Activated T-helper 17 cell treated with anti-CD3 and anti-CD28 coated beads, Interleukin-2, amount 50 U/mL, for 72 hours (primary cell): ENCODE results near the gene RAB26. TPM values are rescaled to one million over a fixed set of nuclear protein-coding genes. Genes with fewer than 3 reads are reported as not detected.
A peak's percentile ranks its signal among the peaks of the same experiment; 100 is the strongest.
"Not testable (repeated sequence)": the region's sequence is repeated elsewhere in the genome, so short reads cannot be mapped to it uniquely, and the experiment has no call there.

Experiments used
- ATAC-seq: fragments of 150-1000 bp; cut with Tn5 transposase; replicated peaks from 2 replicates; pipeline ENCODE4 v1.10.0; 2021; ENCODE audit warnings: mild to moderate bottlenecking, moderate library complexity
- H3K27ac Mint-ChIP-seq: one replicate; pipeline ENCODE4 v1.8.0; 2022; ENCODE audit warnings: mixed read lengths
- H3K27me3 Mint-ChIP-seq: one replicate; pipeline ENCODE4 v1.8.0; 2022; ENCODE audit warnings: mixed read lengths
- H3K36me3 Mint-ChIP-seq: one replicate; pipeline ENCODE4 v1.8.0; 2022; ENCODE audit warnings: low read depth, mild to moderate bottlenecking, mixed read lengths
- H3K4me1 Mint-ChIP-seq: one replicate; pipeline ENCODE4 v1.8.0; 2022; ENCODE audit warnings: mixed read lengths
- H3K4me3 Mint-ChIP-seq: one replicate; pipeline ENCODE4 v1.8.0; 2022; ENCODE audit warnings: mild to moderate bottlenecking, mixed read lengths
- H3K9me3 Mint-ChIP-seq: one replicate; pipeline ENCODE4 v1.8.0; 2022; ENCODE audit warnings: mixed read lengths
- total RNA-seq, 2 donors: library from RNA; stranded (reverse); gene quantifications; one replicate each; pipeline ENCODE4 v1.2.3, GENCODE V29; 2022

RAB26 gene, protein sequence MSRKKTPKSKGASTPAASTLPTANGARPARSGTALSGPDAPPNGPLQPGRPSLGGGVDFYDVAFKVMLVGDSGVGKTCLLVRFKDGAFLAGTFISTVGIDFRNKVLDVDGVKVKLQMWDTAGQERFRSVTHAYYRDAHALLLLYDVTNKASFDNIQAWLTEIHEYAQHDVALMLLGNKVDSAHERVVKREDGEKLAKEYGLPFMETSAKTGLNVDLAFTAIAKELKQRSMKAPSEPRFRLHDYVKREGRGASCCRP
- under 1 TPM; 0.28 to 0.34 TPM for total RNA-seq

GRCh38 chr16:2147981-2148671 is at the start of gene RAB26:
RAB26 (plus strand) TSS chr16:2148625; CDS start chr16:2148784, 159 bp downstream.
- Mint-ChIP-seq H3K4me1 (peaks cover 4% of the 10 kb centered on the region), H3K9me3 (no peaks in the 10 kb centered on the region), H3K36me3 (peaks cover 23% of the 10 kb centered on the region), H3K27me3 (no peaks in the 10 kb centered on the region), H3K27ac (no peak within 1 kb of the TSS), H3K4me3 (peak within 1 kb of the TSS; percentile 93)
- peak; percentile 53 for ATAC-seq

- H3K4me1 Mint-ChIP-seq, H3K27me3 Mint-ChIP-seq, H3K4me3 Mint-ChIP-seq, H3K9me3 Mint-ChIP-seq, H3K27ac Mint-ChIP-seq, ATAC-seq: not testable (repeated sequence)
- peaks cover 15% of the 10 kb centered on the region for H3K36me3 Mint-ChIP-seq
Measured at GRCh38 chr16:2101581-2101980, 46.8 kb upstream of the RAB26 start.

- Mint-ChIP-seq H3K27ac (no peak overlapping the region), H3K4me3 (no peak overlapping the region), H3K4me1 (no peaks in the 10 kb centered on the region), H3K9me3 (no peaks in the 10 kb centered on the region), H3K36me3 (peaks cover 18% of the 10 kb centered on the region), H3K27me3 (no peaks in the 10 kb centered on the region)
- no peak for ATAC-seq
Measured at GRCh38 chr16:2102471-2102870, 46.0 kb upstream of the RAB26 start.

GRCh38 chr16:2104464-2104863 is 44.0 kb upstream of the RAB26 start:
- not testable (repeated sequence) for ATAC-seq, H3K4me3 Mint-ChIP-seq, H3K9me3 Mint-ChIP-seq, H3K27me3 Mint-ChIP-seq, H3K4me1 Mint-ChIP-seq, H3K27ac Mint-ChIP-seq
- peaks cover 15% of the 10 kb centered on the region for H3K36me3 Mint-ChIP-seq

DNA sequence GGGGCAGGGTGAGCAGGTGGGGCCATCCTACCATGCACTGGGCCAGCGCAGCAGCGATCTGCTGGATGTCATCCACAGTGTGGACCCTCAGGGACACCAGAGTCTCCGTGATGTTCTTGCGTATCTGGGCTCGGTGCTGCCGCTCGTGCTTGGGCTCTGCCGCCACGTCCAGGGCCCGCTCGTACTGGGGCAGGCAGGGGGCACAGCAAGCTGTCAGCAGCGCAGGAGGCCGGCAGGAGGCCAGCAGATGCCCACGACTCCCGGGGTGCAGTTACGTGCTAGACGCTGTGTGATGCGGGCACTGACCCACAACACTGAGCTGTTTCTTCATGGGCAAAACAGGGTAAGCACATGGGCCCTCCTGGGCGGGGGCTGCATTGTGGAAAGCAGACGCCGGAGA is 43.1 kb upstream of the RAB26 start:
- H3K27me3 Mint-ChIP-seq, ATAC-seq, H3K27ac Mint-ChIP-seq: not testable (repeated sequence)

GRCh38 chr16:2105769-2106168 is 42.7 kb upstream of the RAB26 start:
- ATAC-seq, H3K9me3 Mint-ChIP-seq, H3K4me3 Mint-ChIP-seq: not testable (repeated sequence)

More for the DNA sequence above, 43.1 kb upstream of the RAB26 start:
- H3K4me1 Mint-ChIP-seq, H3K4me3 Mint-ChIP-seq, H3K9me3 Mint-ChIP-seq: not testable (repeated sequence)
- peaks cover 15% of the 10 kb centered on the region for H3K36me3 Mint-ChIP-seq

GRCh38 chr16:2106211-2106610 is 42.2 kb upstream of the RAB26 start:
- not testable (repeated sequence) for H3K9me3 Mint-ChIP-seq, H3K27ac Mint-ChIP-seq, ATAC-seq, H3K4me1 Mint-ChIP-seq, H3K4me3 Mint-ChIP-seq, H3K27me3 Mint-ChIP-seq
- H3K36me3 Mint-ChIP-seq = peaks cover 10% of the 10 kb centered on the region

More at GRCh38 chr16:2105769-2106168, 42.7 kb upstream of the RAB26 start:
- H3K27ac Mint-ChIP-seq, H3K4me1 Mint-ChIP-seq, H3K27me3 Mint-ChIP-seq: not testable (repeated sequence)
- H3K36me3 Mint-ChIP-seq = peaks cover 15% of the 10 kb centered on the region

DNA sequence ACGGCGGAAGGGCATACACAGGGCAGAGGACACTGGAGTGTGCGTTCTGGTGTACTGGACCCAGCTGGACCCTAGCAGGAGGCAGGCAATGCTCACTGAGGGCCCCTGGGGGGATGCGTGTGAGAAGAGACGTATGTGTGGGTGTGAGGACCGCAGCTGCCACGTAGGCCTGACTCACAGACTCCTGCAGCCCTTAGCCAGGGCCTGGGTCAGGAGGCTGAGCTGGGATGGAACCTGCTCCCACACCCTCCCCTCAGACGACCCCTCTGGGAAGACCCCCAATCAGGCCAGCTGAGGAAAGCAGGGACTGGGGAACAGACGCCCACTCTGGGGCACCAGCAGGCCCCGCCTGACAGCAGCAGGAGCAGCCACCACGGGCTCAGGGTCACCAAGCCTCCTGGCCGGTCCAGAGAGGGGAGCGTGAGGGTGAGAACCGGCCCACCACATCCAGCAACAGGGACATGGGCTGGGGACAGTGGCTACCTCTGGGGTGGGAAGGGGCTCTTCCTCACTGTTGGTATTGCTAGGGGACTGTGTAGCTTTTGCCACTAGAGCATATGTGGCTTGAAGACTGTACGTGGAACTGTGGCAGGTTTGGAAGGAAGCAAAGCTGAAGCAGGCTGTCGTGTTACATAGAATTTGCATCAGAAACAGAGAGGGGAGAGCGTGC is 41.2 kb upstream of the RAB26 start:
- ATAC-seq = peak; percentile 28
- not testable (repeated sequence) for H3K27me3 Mint-ChIP-seq, H3K36me3 Mint-ChIP-seq, H3K4me1 Mint-ChIP-seq, H3K4me3 Mint-ChIP-seq, H3K9me3 Mint-ChIP-seq
- H3K27ac Mint-ChIP-seq = peak overlapping the region; percentile 41

- not testable (repeated sequence) for H3K9me3 Mint-ChIP-seq
Measured at GRCh38 chr16:2107791-2108125, 40.7 kb upstream of the RAB26 start.

GRCh38 chr16:2108446-2109270 is 39.8 kb upstream of the RAB26 start:
- not testable (repeated sequence) for ATAC-seq, H3K4me3 Mint-ChIP-seq, H3K9me3 Mint-ChIP-seq, H3K27me3 Mint-ChIP-seq, H3K27ac Mint-ChIP-seq, H3K36me3 Mint-ChIP-seq, H3K4me1 Mint-ChIP-seq

More at GRCh38 chr16:2107791-2108125, 40.7 kb upstream of the RAB26 start:
- ATAC-seq, H3K4me3 Mint-ChIP-seq, H3K36me3 Mint-ChIP-seq, H3K4me1 Mint-ChIP-seq, H3K27me3 Mint-ChIP-seq: not testable (repeated sequence)
- H3K27ac Mint-ChIP-seq = peak overlapping the region; percentile 41

- H3K27me3 Mint-ChIP-seq, ATAC-seq, H3K36me3 Mint-ChIP-seq, H3K9me3 Mint-ChIP-seq, H3K4me1 Mint-ChIP-seq, H3K27ac Mint-ChIP-seq, H3K4me3 Mint-ChIP-seq: not testable (repeated sequence)
Measured at GRCh38 chr16:2109271-2109580, 39.2 kb upstream of the RAB26 start.

GRCh38 chr16:2109872-2110271 is 38.6 kb upstream of the RAB26 start:
- H3K27me3 Mint-ChIP-seq, H3K27ac Mint-ChIP-seq, H3K9me3 Mint-ChIP-seq, H3K4me1 Mint-ChIP-seq, H3K4me3 Mint-ChIP-seq, ATAC-seq, H3K36me3 Mint-ChIP-seq: not testable (repeated sequence)

DNA sequence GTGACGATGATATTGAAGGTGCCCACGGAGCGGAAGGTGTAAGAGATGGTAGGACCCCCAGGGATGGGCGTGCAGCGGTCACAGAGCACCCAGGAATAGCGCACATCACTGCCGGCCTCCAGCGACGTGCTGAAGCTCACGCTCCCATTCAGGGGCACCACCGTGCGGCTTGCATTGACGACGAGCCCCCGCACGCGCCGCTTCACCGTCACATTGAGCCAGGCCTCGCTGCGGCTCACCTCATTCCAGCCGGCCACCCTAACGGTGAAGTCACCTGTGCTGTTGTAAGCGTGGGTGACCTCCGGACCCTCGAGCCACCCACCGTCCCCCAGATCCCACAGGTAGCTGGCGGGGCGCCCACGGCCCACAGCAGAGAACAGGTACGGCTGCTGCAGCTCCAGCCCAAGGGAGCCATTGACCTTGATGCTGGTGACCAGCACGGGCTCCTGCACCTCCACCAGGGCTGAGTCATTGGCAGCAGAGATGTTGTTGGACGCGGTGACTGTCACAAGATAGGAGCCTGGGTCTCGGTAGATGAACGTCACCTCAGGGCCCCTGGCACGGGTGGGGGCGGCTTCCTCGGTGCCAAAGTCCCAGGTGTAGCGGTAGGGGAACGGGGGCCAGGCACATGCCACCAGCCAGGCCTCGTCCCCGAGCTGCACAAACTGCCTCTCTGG is 38.0 kb upstream of the RAB26 start:
- not testable (repeated sequence) for H3K27me3 Mint-ChIP-seq, H3K36me3 Mint-ChIP-seq, H3K27ac Mint-ChIP-seq, H3K9me3 Mint-ChIP-seq, ATAC-seq, H3K4me3 Mint-ChIP-seq, H3K4me1 Mint-ChIP-seq

- not testable (repeated sequence) for H3K27ac Mint-ChIP-seq, H3K9me3 Mint-ChIP-seq, H3K27me3 Mint-ChIP-seq, H3K4me3 Mint-ChIP-seq, H3K36me3 Mint-ChIP-seq, ATAC-seq, H3K4me1 Mint-ChIP-seq
Measured at GRCh38 chr16:2111009-2111353, 37.4 kb upstream of the RAB26 start.
